Measurements from ENCODE around the gene RNF150. TPM values are rescaled to one million over a fixed set of nuclear protein-coding genes. Genes with fewer than 3 reads are reported as not detected.

Gene RNF150
- polyA plus RNA-seq, 1 donor from 2014 or later = 15.3 TPM

- Histone ChIP-seq H3K9me2 (ENCODE audit: insufficient read depth, low read length) (no peaks in the 10 kb centered on the region), H3K4me2 (ENCODE audit: low read length) (no peak overlapping the region), H3K9ac (ENCODE audit: low read length) (no peak overlapping the region), H3K27me3 (ENCODE audit: insufficient read depth, low read depth, low read length) (no peaks in the 10 kb centered on the region), H3K4me3 (ENCODE audit: low read length) (no peak overlapping the region), H3F3A (ENCODE audit: insufficient read depth, low read length, poor library complexity, severe bottlenecking) (no peaks in the 10 kb centered on the region), H3K27ac (ENCODE audit: low read length) (no peak overlapping the region), H4K20me1 (ENCODE audit: insufficient read depth) (no peaks in the 10 kb centered on the region), H3K36me3 (ENCODE audit: insufficient read depth, low read length) (no peaks in the 10 kb centered on the region), H3K9me3 (ENCODE audit: low read length) (no peaks in the 10 kb centered on the region), H2AFZ (ENCODE audit: low read depth, low read length) (no peak overlapping the region), H3K79me2 (replicated peaks; ENCODE audit: insufficient read depth, low read length) (no peaks in the 10 kb centered on the region)
- TF ChIP-seq CTCF (IDR thresholded peaks at IDR 0.05; ENCODE audit: poor library complexity, severe bottlenecking) (no peak), RAD21 (conservative IDR thresholded peaks at IDR 0.05) (no peak), EP300 (conservative IDR thresholded peaks at IDR 0.05; ENCODE audit: poor library complexity, severe bottlenecking) (no peak), MXI1 (conservative IDR thresholded peaks at IDR 0.05; ENCODE audit: poor library complexity, severe bottlenecking) (no peak), REST (IDR thresholded peaks at IDR 0.05; ENCODE audit: borderline replicate concordance) (no peak), SMC3 (conservative IDR thresholded peaks at IDR 0.05; ENCODE audit: poor library complexity) (no peak), EZH2 (IDR thresholded peaks at IDR 0.05; ENCODE audit: borderline replicate concordance, insufficient read depth, low read length, poor library complexity, severe bottlenecking) (no peak), POLR2AphosphoS5 (IDR thresholded peaks at IDR 0.05) (no peak)
These were observed 139.9 kb downstream of the RNF150 start for GRCh38 chr4:140993370-140993769.

- Histone ChIP-seq H3K27me3 (ENCODE audit: insufficient read depth, low read depth, low read length) (no peaks in the 10 kb centered on the region), H3K79me2 (replicated peaks; ENCODE audit: insufficient read depth, low read length) (no peaks in the 10 kb centered on the region)
- TF ChIP-seq SMC3 (conservative IDR thresholded peaks at IDR 0.05; ENCODE audit: poor library complexity) (no peak), POLR2AphosphoS5 (IDR thresholded peaks at IDR 0.05) (no peak), EZH2 (IDR thresholded peaks at IDR 0.05; ENCODE audit: borderline replicate concordance, insufficient read depth, low read length, poor library complexity, severe bottlenecking) (no peak), CTCF (IDR thresholded peaks at IDR 0.05; ENCODE audit: poor library complexity, severe bottlenecking) (no peak), EP300 (conservative IDR thresholded peaks at IDR 0.05; ENCODE audit: poor library complexity, severe bottlenecking) (no peak), REST (IDR thresholded peaks at IDR 0.05; ENCODE audit: borderline replicate concordance) (no peak), RAD21 (conservative IDR thresholded peaks at IDR 0.05) (no peak), TAF1 (IDR thresholded peaks at IDR 0.05; ENCODE audit: low read depth) (no peak), MXI1 (conservative IDR thresholded peaks at IDR 0.05; ENCODE audit: poor library complexity, severe bottlenecking) (no peak)
These were observed 143.3 kb downstream of the RNF150 start for GRCh38 chr4:140989944-140990343.

More at GRCh38 chr4:140989944-140990343, 143.3 kb downstream of the RNF150 start:
- Histone ChIP-seq H3K9me3 (ENCODE audit: low read length) (no peaks in the 10 kb centered on the region), H3K9ac (ENCODE audit: low read length) (no peak overlapping the region), H3K9me2 (ENCODE audit: insufficient read depth, low read length) (no peaks in the 10 kb centered on the region), H3K27ac (ENCODE audit: low read length) (no peak overlapping the region), H3K36me3 (ENCODE audit: insufficient read depth, low read length) (no peaks in the 10 kb centered on the region), H2AFZ (ENCODE audit: low read depth, low read length) (no peak overlapping the region), H4K20me1 (ENCODE audit: insufficient read depth) (no peaks in the 10 kb centered on the region), H3K4me3 (ENCODE audit: low read length) (no peak overlapping the region), H3K4me2 (ENCODE audit: low read length) (no peak overlapping the region), H3F3A (ENCODE audit: insufficient read depth, low read length, poor library complexity, severe bottlenecking) (no peaks in the 10 kb centered on the region)

Data from neural cell (in vitro differentiated cells).